HG02885 (cell line): ENCODE measurements around the gene NCAN.

ENCODE experiments used
- ATAC-seq: cut with Tn5 transposase; IDR thresholded peaks from one replicate; pipeline ENCODE4 v1.9.1; 2021; ENCODE audit warnings: mild to moderate bottlenecking; ENCODE audit not compliant: unreplicated experiment, poor library complexity

The NCAN gene

GRCh38 chr19:19258589-19259338 lies 47.0 kb downstream of the NCAN start:
- ATAC-seq = no peak

- no peak for ATAC-seq
Observed at GRCh38 chr19:19259741-19260140, 48.0 kb downstream of the NCAN start.

GRCh38 chr19:19260417-19261214 lies 48.9 kb downstream of the NCAN start:
- ATAC-seq = no peak

DNA sequence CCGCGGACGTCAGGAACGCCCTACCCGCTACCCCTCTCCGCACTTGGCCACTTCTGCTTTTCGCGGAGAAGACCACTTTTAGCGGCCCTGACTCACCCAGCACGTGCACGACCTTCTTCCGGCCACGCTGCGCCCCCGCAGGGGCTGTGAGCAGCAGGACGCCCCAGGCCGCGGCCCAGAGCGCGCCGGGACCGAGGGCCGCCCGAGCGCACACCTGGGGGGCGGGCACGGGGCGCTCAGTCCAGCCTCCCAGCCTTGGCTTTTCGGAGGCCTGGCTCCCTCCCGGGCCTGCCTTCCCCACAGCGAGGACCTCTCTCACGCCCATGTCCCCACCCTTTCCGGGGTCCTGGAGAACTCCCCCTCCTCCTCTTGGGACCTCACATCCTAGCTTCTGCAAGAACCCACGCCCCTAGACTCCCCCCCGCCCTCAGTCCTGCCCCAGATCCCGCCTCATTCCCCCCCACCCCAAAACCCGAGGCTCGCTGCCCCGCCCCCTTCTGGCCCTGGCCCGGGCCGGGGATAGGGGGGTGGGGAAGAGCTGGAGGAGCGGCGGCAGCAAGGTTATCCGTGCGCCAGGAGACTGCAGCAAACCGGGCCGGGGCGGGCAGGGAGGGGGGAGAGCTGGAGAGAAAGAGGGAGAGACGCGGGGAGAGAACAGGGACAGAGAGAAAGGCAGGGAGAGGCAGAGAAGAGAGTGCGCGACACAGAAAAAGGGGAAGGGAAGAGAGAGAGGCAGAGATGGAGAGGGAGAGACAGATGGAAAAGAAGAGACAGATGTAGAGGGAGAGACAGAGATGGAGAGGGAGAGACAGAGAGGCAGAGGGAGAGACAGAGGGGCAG lies 49.8 kb downstream of the NCAN start:
- ATAC-seq = no peak

DNA sequence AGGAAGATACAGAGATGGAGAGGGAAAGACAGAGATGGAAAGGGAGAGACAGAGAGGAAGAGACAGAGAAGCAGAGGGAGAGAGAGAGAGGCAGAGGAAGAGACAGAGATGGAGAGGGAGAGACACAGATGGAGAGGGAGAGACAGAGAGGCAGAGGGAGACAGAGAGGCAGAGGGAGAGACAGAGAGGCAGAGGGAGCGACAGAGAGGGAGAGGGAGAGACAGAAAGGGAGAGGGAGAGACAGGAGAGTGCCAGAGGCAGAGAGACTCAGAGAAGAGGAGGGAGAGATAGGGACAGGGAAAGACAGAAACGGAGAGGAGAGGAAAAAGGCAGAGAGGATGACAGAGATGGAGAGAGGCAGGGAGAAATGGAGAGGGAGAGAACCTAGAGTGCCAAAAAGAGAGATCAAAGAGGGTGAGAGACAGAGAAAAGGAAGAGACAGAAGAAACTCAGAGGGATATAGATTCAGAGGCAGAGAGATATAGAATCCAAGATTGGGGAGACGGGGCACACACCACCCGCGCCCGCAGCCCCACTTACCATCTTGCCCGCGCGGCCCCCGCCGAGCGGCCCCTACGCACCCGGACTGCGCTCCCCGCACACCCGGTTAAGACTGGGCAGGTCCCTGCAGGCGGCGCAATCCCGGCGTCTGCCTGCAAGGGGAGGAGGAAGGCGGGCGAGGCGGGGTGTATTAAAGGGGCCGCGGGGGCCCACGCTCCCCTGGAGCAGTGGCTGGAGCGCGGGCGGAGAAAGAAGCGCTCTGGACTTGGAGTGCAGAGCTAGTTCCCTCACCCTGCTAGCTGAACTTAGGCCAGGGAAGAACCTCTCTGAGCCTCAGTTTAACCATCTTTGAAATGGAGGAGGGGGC lies 50.7 kb downstream of the NCAN start:
- no peak for ATAC-seq

DNA sequence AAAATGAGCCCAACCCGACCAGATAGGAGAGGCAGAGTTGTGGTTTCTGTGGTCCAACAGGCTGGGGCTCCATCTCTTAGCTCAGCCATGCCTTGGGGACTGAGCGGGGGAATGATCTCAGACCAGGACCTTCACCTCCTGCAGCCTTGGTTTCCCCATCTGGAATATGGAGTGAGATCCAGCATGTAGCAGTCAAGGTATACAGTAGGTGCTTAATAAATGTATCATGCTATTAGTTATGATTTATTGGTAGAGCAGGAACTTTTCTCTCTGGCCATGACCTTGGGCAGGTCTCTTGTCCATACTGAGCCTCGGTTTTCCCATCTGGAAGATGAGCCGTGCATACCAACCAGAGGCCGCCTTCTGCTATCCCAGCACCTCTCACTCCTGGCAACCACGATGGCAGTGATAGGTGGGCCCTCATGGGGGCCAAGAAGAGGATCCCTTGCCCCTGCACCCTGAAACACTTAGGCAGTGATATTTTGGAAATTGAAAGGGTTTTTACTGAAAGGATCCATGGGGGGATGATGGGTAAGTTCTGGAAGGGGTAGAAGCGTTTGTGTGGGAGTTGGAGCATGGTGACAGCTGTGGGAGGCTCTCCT lies 52.2 kb downstream of the NCAN start:
- ATAC-seq = no peak

- ATAC-seq = no peak
Observed at GRCh38 chr19:19267305-19267704, 55.5 kb downstream of the NCAN start.

- ATAC-seq = no peak
Observed at GRCh38 chr19:19268453-19269385, 57.0 kb downstream of the NCAN start.

DNA sequence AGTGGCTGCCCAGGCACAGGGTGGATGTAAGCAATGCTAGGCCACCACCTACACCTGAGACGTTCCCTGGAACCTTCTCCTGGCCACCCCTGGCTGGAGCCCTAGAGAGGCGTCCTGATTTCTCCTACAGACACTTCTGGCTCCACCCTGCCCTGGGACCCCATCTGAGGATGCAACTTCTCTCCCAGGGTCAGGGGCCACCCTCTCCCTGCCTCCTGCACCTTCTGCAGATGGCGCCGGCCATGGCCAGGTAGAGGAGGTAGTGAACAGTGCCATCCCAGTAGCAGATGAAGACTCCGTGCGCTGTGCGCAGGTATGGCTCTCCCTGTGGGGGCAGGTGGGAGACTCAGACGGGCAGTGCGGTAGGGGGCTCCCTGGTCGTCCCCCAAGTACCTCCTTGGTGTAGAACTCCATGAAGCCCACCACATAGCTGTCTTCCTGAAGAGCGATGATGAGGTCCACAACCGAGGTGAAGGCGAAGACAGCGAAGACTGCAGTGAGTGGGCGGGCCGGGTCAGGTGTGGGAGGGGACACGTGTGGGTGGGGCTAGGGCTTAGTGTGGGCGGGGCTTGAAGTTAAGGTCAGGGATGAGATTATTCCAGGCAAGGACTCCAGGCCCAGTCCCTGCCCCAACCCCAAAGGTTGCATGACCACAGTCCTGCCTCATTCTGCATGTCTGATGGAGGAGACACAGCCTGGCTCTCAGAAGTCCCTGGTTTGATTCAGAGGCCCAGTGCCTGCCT lies 58.4 kb downstream of the NCAN start:
- no peak for ATAC-seq

GRCh38 chr19:19270749-19271571 lies 59.2 kb downstream of the NCAN start:
- no peak for ATAC-seq

DNA sequence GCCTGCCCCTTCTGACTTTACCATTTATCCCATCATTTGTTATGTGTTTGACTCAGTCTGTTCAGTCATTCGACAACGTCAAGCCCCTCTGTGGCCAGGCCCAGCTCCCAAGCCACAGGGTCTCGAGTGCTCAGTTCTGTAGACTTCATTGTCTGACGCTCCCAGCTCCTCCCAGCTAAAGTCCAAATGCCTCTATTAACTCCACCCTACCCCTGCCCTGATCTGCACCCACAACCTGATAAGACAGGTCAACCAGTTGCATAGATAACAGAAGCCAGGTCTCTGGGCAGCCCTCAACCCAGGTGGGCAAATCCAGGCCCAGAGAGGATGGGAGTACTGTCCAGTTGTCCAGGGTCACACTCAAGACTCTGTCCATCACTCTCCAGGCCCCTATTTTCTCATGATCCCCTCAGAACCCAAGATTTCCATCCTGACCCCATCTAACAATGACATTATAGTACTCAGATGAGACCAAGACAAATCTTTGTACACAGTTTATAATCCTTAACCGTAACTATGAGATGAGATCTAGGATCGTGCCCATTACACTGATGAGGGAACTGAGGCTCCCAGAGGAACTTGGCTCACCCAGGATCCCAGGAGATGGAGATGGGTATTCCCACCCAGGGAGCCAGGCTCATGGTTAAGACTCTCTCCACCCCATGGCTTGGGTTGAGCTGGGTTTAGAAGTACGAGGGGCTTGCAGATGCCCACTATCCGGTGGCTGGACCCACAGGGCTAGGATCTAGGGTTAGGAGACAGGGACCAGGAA lies 60.3 kb downstream of the NCAN start:
- ATAC-seq = no peak

GRCh38 chr19:19274146-19274545 lies 62.4 kb downstream of the NCAN start:
- no peak for ATAC-seq

DNA sequence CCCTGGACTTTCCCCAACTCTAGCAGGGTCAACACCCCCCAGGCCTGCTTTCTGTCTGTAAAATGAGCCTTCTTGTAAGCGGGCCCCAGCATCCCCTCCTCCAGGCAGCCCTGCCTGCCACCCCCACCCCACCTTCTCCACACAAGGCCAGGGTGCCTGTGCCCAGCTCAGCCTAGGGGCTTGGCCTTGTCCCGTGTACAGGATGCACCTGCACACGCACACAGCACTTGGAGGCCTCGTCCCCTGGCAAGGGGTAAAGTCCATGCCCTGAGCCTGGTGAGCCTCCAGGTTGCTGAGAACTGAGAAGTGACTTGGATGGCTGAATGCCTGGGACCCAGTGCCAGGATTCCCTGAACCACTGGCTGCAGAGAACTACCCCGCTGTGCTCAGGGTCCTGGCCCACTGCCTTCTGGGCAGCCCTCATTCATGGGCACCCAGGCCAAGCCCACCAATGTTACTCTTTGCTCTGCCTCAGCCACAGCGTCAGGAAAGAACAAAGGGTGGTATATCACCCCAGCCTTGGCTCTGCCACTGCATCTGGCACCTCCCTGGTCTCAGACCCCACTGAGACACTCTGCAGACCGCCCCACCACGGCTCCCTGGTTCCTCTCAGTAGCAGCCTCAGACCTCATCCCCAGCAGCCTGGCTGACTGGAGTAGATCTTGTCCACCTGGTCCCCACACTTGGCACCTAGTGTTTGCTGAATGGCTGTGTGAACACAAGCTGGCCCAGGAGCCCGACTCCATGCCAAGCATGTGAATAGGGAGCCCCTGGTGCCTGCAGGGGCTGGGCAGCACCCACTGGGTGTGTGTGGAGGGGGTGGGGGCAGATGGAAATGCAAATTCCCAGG lies 63.2 kb downstream of the NCAN start:
- no peak for ATAC-seq

DNA sequence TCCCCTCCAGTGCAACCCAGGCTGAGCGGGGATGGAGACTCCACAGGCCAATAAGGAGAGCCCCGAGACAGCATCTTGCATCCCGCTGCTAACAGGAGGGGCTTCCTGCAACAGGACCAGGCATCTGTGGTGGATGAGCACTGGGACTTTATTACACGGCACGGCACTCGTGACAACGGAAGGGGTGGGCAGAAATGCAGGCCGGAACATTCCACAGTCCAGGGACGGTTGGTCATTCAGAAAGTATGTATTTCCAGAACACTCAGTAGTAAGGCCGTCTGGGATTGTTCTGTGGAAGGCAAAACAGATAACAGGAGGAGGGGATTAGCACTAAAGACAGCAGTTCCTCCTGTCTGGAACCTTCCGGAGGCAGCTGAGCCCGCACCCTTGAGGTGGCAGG lies 64.6 kb downstream of the NCAN start:
- no peak for ATAC-seq

GRCh38 chr19:19276851-19277250 lies 65.1 kb downstream of the NCAN start:
- ATAC-seq = no peak
